Urinary bladder (tissue), 4 donors: ENCODE measurements around the gene FAHD1. TPM values are rescaled to one million over a fixed set of nuclear protein-coding genes. Genes with fewer than 3 reads are reported as not detected.

Source experiments
- DNase-seq: peaks from one replicate; pipeline ENCODE4 v3.0.0-alpha.2; 2015; ENCODE audit errors: extremely low spot score
- H3K27ac ChIP-seq: one replicate; pipeline ENCODE4 v1.5.1; 2013; ENCODE audit warnings: low read depth, mild to moderate bottlenecking, moderate library complexity
- H3K36me3 ChIP-seq: one replicate; pipeline ENCODE4 v1.6.1; 2013; ENCODE audit warnings: mild to moderate bottlenecking, moderate library complexity; ENCODE audit not compliant: insufficient read depth
- H3K4me1 ChIP-seq: one replicate; pipeline ENCODE4 v1.6.1; 2013; ENCODE audit warnings: mild to moderate bottlenecking, moderate library complexity; ENCODE audit not compliant: insufficient read depth
- H3K4me3 ChIP-seq: one replicate; pipeline ENCODE4 v1.5.1; 2013; ENCODE audit warnings: low read depth, low read length
- WGBS: extraction: QIAGEN DNeasy Blood & Tissue Kit; methylation state at CpG from one replicate; pipeline ENCODE4 v1.1.7; 2013; 5-methylcytosine and 5-hydroxymethylcytosine counted together
- polyA plus RNA-seq: library from polyadenylated mRNA; stranded (reverse); fragments of 200-250 nt; gene quantifications from one replicate; pipeline ENCODE4 v1.2.3, GENCODE V29; 2013
- total RNA-seq: library from RNA; depleted of rRNA; stranded (reverse); fragments of >200 nt; gene quantifications from one replicate; pipeline ENCODE4 v1.2.3, GENCODE V29; 2014
- donor health status: healthy with polysubstance abuse.
- donor health status: healthy.

Gene FAHD1
- total and polyA plus RNA-seq, 2 donors = 34.0 to 35.2 TPM

- H3K36me3 ChIP-seq = peaks cover 2% of the 10 kb centered on the region
Measured at GRCh38 chr16:1785846-1786170, 41.2 kb upstream of the FAHD1 start.

GRCh38 chr16:1786242-1787055, 40.6 kb upstream of the FAHD1 start:
- DNase-seq = no peak
- WGBS = 87% methylated on average over 51 of the region's 51 CpGs
- Histone ChIP-seq H3K36me3 (peaks cover 2% of the 10 kb centered on the region), H3K27ac (no peak overlapping the region), H3K4me1 (no peaks in the 10 kb centered on the region), H3K4me3 (no peak overlapping the region)

More at GRCh38 chr16:1785846-1786170, 41.2 kb upstream of the FAHD1 start:
- no peak overlapping the region for H3K27ac ChIP-seq
- H3K4me3 ChIP-seq = no peak overlapping the region
- no peak for DNase-seq
- WGBS = 85% methylated on average over 14 of the region's 14 CpGs
- H3K4me1 ChIP-seq = no peaks in the 10 kb centered on the region

DNA sequence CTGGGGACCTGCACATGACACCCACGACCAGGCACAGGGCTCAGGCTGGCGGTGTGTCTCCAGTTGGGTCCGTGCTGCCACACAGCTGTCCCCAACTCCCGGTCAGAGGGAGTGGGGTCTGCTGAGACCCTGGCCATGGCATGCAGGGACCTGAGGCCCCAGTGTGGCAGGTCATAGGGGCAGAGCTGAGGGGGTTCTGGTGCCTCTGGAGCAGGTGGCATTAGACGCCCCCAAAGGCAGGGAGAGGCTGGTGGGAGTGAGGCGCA, 40.0 kb upstream of the FAHD1 start:
- Histone ChIP-seq H3K4me1 (no peaks in the 10 kb centered on the region), H3K36me3 (peaks cover 2% of the 10 kb centered on the region), H3K27ac (no peak overlapping the region), H3K4me3 (no peak overlapping the region)
- DNase-seq = no peak
- WGBS = 89% methylated on average over 6 of the region's 6 CpGs

GRCh38 chr16:1787322-1788094, 39.5 kb upstream of the FAHD1 start:
- Histone ChIP-seq H3K4me1 (no peaks in the 10 kb centered on the region), H3K36me3 (peaks cover 2% of the 10 kb centered on the region), H3K27ac (no peak overlapping the region), H3K4me3 (no peak overlapping the region)
- no peak for DNase-seq
- WGBS = 90% methylated on average over 44 of the region's 44 CpGs

- Histone ChIP-seq H3K36me3 (peaks cover 2% of the 10 kb centered on the region), H3K4me1 (no peaks in the 10 kb centered on the region), H3K4me3 (no peak overlapping the region), H3K27ac (no peak overlapping the region)
- 92% methylated on average over 38 of the region's 38 CpGs for WGBS
- DNase-seq = no peak
Measured at GRCh38 chr16:1788095-1788707, 38.8 kb upstream of the FAHD1 start.

DNA sequence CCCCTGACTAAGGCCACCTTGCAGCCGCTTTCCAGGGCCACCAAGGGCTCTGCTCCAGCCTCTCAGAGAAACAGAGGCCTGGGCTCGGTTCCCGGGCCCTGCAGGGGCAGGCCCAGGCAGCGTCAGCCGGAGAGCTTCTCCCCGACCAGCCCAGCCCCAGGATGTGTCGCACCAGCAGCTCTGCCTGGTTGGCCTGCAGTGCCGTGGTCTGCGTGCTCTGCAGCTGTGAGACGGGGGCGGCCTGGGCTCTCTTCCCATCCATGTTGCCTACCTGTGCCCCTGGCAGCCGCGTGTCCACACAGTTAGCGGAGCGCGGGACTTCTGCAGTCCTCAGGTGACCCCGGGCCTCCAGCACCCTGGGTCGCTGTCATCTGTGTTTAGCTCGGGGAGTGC, 38.3 kb upstream of the FAHD1 start:
- H3K4me3 ChIP-seq = no peak overlapping the region
- 63% methylated on average over 19 of the region's 19 CpGs for WGBS
- no peaks in the 10 kb centered on the region for H3K4me1 ChIP-seq
- H3K27ac ChIP-seq = no peak overlapping the region
- H3K36me3 ChIP-seq = peaks cover 2% of the 10 kb centered on the region
- no peak for DNase-seq

GRCh38 chr16:1789643-1790045, 37.4 kb upstream of the FAHD1 start:
- Histone ChIP-seq H3K36me3 (peaks cover 2% of the 10 kb centered on the region), H3K4me1 (no peaks in the 10 kb centered on the region), H3K4me3 (no peak overlapping the region), H3K27ac (no peak overlapping the region)
- 88% methylated on average over 25 of the region's 25 CpGs for WGBS
- no peak for DNase-seq

DNA sequence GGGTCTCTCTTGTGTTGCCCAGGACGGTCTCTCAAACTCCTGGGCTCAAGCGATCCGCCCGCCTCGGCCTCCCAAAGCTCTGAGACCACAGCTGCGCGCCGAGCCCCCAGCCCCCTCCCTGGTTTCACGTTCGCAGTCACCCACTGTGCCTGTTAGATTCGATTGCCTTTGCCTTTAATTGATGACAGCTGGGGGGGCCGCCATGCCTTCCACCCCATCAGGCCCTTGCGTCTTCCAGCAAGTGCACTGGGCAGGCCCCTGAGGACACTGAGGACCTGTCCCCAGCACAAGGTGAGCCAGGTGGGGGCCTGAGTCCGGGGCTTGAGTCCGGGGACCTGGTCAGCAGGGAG, 36.8 kb upstream of the FAHD1 start:
- H3K36me3 ChIP-seq = peaks cover 2% of the 10 kb centered on the region
- no peak overlapping the region for H3K27ac ChIP-seq
- DNase-seq = no peak
- WGBS = 94% methylated on average over 15 of the region's 15 CpGs
- H3K4me1 ChIP-seq = no peaks in the 10 kb centered on the region
- H3K4me3 ChIP-seq = no peak overlapping the region

DNA sequence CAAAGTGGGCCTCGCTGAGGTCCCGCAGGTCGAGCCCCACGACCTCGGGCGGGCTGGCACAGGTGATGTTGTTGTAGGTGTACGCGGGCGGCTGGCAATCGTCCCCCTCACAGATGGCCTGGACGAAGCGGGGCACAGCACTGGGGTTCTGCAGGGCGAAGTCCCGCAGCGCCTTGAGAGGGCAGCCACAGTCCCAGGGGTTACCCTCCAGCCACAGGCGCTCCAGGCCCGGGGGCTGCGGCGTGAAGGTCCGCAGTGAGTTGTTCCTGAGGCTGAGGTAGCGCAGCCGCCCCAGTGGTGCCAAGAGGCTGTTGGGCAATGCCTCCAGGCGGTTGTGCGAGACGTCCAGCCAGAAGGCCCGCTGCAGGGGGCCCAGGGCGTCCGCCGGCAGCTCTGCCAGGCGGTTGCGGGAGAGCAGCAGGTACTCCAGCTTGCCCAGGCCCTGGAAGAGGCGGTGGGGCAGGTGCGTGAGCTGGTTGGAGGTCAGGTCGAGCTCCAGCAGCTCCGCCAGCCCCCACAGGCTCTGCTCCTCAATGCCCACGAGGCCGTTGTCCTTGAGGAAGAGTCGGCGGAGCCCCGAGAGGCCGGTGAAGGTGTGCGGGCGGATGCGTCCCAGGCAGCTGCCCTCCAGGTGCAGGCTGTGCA, 36.3 kb upstream of the FAHD1 start:
- WGBS = 95% methylated on average over 44 of the region's 44 CpGs
- no peak overlapping the region for H3K27ac ChIP-seq
- no peaks in the 10 kb centered on the region for H3K4me1 ChIP-seq
- no peak overlapping the region for H3K4me3 ChIP-seq
- peaks cover 2% of the 10 kb centered on the region for H3K36me3 ChIP-seq
- no peak for DNase-seq

DNA sequence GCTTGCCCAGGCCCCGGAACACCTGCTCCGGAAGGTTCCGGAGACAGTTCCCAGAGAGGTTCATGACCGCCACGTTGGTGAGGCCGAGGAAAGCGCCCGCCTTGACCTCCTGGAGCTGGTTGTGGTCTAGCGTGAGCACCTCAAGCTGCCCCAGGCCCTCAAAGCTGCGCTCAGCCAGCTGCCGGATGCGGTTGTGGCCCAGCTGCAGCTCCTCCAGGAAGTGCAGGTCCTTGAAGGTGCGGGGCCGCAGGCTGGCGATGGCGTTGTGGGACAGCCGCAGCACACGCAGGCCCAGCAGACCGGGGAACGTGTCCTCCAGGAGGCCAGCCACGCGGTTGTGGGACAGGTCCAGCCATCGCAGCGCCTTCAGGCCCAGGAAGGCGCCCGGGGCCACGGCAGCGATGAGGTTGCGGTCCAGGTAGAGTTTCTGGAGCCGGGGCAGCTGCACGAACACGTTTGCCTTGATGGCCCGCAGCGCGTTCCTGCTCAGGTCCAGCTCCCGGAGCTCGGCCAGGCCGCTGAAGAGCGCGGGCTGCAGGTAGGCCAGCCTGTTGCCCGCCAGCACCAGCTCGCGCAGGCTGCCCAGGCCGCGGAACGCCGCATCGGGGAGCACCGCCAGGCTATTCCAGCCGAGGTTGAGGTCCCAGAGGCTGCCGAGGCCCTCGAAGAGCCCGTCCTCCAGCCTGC, 35.6 kb upstream of the FAHD1 start:
- no peak overlapping the region for H3K27ac ChIP-seq
- no peaks in the 10 kb centered on the region for H3K4me1 ChIP-seq
- peaks cover 2% of the 10 kb centered on the region for H3K36me3 ChIP-seq
- H3K4me3 ChIP-seq = no peak overlapping the region
- 93% methylated on average over 53 of the region's 53 CpGs for WGBS
- no peak for DNase-seq

- Histone ChIP-seq H3K36me3 (peaks cover 2% of the 10 kb centered on the region), H3K4me1 (no peaks in the 10 kb centered on the region), H3K4me3 (no peak overlapping the region), H3K27ac (no peak overlapping the region)
- no peak for DNase-seq
- WGBS = 87% methylated on average over 59 of the region's 59 CpGs
Measured at GRCh38 chr16:1791943-1792812, 34.8 kb upstream of the FAHD1 start.

DNA sequence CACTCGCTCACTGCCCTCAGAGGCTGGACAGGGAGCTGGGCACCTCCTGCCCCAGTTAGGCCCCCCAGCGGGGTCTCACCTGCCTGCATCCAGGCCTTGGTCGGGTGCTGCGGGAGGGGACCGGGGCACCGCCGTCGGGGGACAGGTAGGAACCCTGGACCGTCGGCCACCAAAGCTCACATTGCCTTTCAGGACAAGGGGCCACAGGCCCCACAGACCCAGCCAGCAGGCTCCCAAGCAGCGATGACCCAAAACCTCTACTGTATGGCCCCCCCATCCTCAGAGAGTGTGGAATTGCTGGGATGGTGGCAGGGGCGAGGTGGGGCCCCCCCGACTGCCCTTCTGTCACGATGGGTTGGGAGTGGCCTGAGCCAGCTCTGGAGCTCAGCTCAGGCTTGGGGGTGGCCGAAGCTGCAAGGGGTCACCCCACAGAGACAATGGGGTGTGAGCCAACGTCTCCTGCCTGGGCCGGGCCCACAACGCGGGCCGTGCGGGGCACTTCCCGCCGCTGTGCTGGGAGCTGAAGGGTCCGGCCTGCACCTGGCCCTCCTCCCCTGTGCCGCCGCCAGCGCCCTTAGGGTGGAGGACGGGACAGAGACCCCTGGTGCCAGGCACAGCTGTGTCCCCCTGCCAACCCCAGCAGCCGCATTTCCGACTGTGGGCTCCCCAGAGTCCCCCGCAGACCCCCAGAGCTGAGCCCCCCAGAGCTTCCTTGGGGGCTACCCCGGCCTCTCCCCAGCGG, 34.0 kb upstream of the FAHD1 start:
- Histone ChIP-seq H3K27ac (no peak overlapping the region), H3K4me1 (no peaks in the 10 kb centered on the region), H3K4me3 (no peak overlapping the region), H3K36me3 (peaks cover 2% of the 10 kb centered on the region)
- 86% methylated on average over 33 of the region's 33 CpGs for WGBS
- no peak for DNase-seq
